Measurements from ENCODE around the gene MBNL2.

Gene MBNL2

GRCh38 chr13:97221989-97222700, at the start of gene MBNL2:
MBNL2 (plus strand) TSS chr13:97222333; CDS start chr13:97276236, 53,903 bp downstream.
- peak within 1 kb of the TSS; percentile 62 for H3K9ac ChIP-seq (ENCODE audit: low read length)
- H3K27ac ChIP-seq (ENCODE audit: low read depth, low read length): peak within 1 kb of the TSS; percentile 49
- peak within 1 kb of the TSS; percentile 99 for H3K4me2 ChIP-seq (ENCODE audit: low read depth, low read length, poor library complexity, severe bottlenecking)
- H3F3A ChIP-seq (ENCODE audit: insufficient read depth): no peaks in the 10 kb centered on the region; the same call in 1 of the 2 replicates
- peak within 1 kb of the TSS; percentile 85 for H3K4me3 ChIP-seq (ENCODE audit: insufficient read depth, low read length, poor library complexity, severe bottlenecking)
- H3K27me3 ChIP-seq (ENCODE audit: low read length): no peaks in the 10 kb centered on the region
- no peaks in the 10 kb centered on the region for H3K36me3 ChIP-seq (ENCODE audit: low read length)
- peaks cover 10% of the 10 kb centered on the region; the same call in 1 of the 2 replicates for H3K79me2 ChIP-seq (ENCODE audit: insufficient read depth, low read length)
- H3K9me2 ChIP-seq (replicated peaks; ENCODE audit: insufficient read depth, low read length): no peaks in the 10 kb centered on the region
- no peaks in the 10 kb centered on the region; the same call in 1 of the 2 replicates for H4K20me1 ChIP-seq (ENCODE audit: low read depth, low read length)
- TF ChIP-seq EZH2phosphoT487 (conservative IDR thresholded peaks at IDR 0.05; ENCODE audit: low read length): no peak
- H3K9me3 ChIP-seq (ENCODE audit: insufficient read depth, low read length): no peaks in the 10 kb centered on the region
- peak within 1 kb of the TSS; percentile 96 for H2AFZ ChIP-seq (ENCODE audit: low read depth, low read length, severe bottlenecking)

- no peak overlapping the region for H3K4me2 ChIP-seq (ENCODE audit: low read depth, low read length, poor library complexity, severe bottlenecking)
- no peaks in the 10 kb centered on the region for H3K79me2 ChIP-seq (ENCODE audit: insufficient read depth, low read length)
- H3K27ac ChIP-seq (ENCODE audit: low read depth, low read length): no peak overlapping the region
- no peak overlapping the region for H3K9ac ChIP-seq (ENCODE audit: low read length)
- H3K4me3 ChIP-seq (ENCODE audit: insufficient read depth, low read length, poor library complexity, severe bottlenecking): no peak overlapping the region
- no peaks in the 10 kb centered on the region for H3F3A ChIP-seq (ENCODE audit: insufficient read depth)
- TF ChIP-seq EZH2phosphoT487 (conservative IDR thresholded peaks at IDR 0.05; ENCODE audit: low read length) (no peak), CTCF (IDR thresholded peaks at IDR 0.05; ENCODE audit: insufficient read depth, low read length, poor library complexity, severe bottlenecking) (no peak)
- no peaks in the 10 kb centered on the region for H3K36me3 ChIP-seq (ENCODE audit: low read length)
- H2AFZ ChIP-seq (ENCODE audit: low read depth, low read length, severe bottlenecking): no peak overlapping the region
- H3K9me2 ChIP-seq (replicated peaks; ENCODE audit: insufficient read depth, low read length): no peaks in the 10 kb centered on the region
- no peaks in the 10 kb centered on the region for H4K20me1 ChIP-seq (ENCODE audit: low read depth, low read length)
- no peaks in the 10 kb centered on the region for H3K9me3 ChIP-seq (ENCODE audit: insufficient read depth, low read length)
- H3K27me3 ChIP-seq (ENCODE audit: low read length): no peaks in the 10 kb centered on the region
Measured at GRCh38 chr13:97174638-97175037, 47.5 kb upstream of the MBNL2 start.

DNA sequence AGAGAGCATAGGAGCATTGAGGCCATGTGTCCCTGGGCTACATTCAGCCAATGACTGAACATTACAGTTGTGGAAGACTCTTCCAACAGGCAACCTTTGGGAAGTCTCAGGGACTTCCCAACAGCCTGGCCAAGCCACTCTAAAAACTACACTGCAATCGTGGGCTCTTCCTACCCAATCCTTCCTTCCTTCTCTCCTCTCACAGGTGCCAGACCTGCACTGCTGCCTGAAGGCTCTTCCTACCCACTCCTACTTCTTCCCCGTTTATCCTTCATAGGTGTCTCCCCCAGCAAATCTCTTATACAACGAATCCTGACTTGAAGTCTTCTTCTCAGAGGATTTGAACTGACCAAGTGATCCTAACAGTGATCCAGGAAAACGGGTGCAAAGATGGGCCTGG, 47.1 kb upstream of the MBNL2 start:
- H3K36me3 ChIP-seq (ENCODE audit: low read length): no peaks in the 10 kb centered on the region
- no peaks in the 10 kb centered on the region for H3K9me2 ChIP-seq (replicated peaks; ENCODE audit: insufficient read depth, low read length)
- no peak overlapping the region for H3K4me2 ChIP-seq (ENCODE audit: low read depth, low read length, poor library complexity, severe bottlenecking)
- no peak overlapping the region for H3K4me3 ChIP-seq (ENCODE audit: insufficient read depth, low read length, poor library complexity, severe bottlenecking)
- H3K27ac ChIP-seq (ENCODE audit: low read depth, low read length): no peak overlapping the region
- TF ChIP-seq CTCF (IDR thresholded peaks at IDR 0.05; ENCODE audit: insufficient read depth, low read length, poor library complexity, severe bottlenecking): no peak
- no peak for TF ChIP-seq EZH2phosphoT487 (conservative IDR thresholded peaks at IDR 0.05; ENCODE audit: low read length)
- no peaks in the 10 kb centered on the region for H3K79me2 ChIP-seq (ENCODE audit: insufficient read depth, low read length)
- H4K20me1 ChIP-seq (ENCODE audit: low read depth, low read length): no peaks in the 10 kb centered on the region
- H3K9me3 ChIP-seq (ENCODE audit: insufficient read depth, low read length): no peaks in the 10 kb centered on the region
- H3K27me3 ChIP-seq (ENCODE audit: low read length): no peaks in the 10 kb centered on the region
- H3F3A ChIP-seq (ENCODE audit: insufficient read depth): no peaks in the 10 kb centered on the region
- H3K9ac ChIP-seq (ENCODE audit: low read length): no peak overlapping the region
- H2AFZ ChIP-seq (ENCODE audit: low read depth, low read length, severe bottlenecking): no peak overlapping the region

- Histone ChIP-seq H2AFZ (ENCODE audit: low read depth, low read length, severe bottlenecking) (no peak overlapping the region), H3F3A (ENCODE audit: insufficient read depth) (no peaks in the 10 kb centered on the region), H3K9me3 (ENCODE audit: insufficient read depth, low read length) (no peaks in the 10 kb centered on the region), H3K4me3 (ENCODE audit: insufficient read depth, low read length, poor library complexity, severe bottlenecking) (no peak overlapping the region), H3K4me2 (ENCODE audit: low read depth, low read length, poor library complexity, severe bottlenecking) (no peak overlapping the region), H3K9ac (ENCODE audit: low read length) (no peak overlapping the region), H3K9me2 (replicated peaks; ENCODE audit: insufficient read depth, low read length) (no peaks in the 10 kb centered on the region; the same call in 1 of the 2 replicates), H3K27me3 (ENCODE audit: low read length) (no peaks in the 10 kb centered on the region), H4K20me1 (ENCODE audit: low read depth, low read length) (no peaks in the 10 kb centered on the region), H3K79me2 (ENCODE audit: insufficient read depth, low read length) (no peaks in the 10 kb centered on the region), H3K27ac (ENCODE audit: low read depth, low read length) (no peak overlapping the region), H3K36me3 (ENCODE audit: low read length) (no peaks in the 10 kb centered on the region)
- TF ChIP-seq EZH2phosphoT487 (conservative IDR thresholded peaks at IDR 0.05; ENCODE audit: low read length) (no peak), CTCF (IDR thresholded peaks at IDR 0.05; ENCODE audit: insufficient read depth, low read length, poor library complexity, severe bottlenecking) (no peak)
Measured at GRCh38 chr13:97179501-97179900, 42.6 kb upstream of the MBNL2 start.
